ENCODE data around the gene BCO2.

GRCh38 chr11:112150517-112150916 lies 24.8 kb upstream of the BCO2 start:
- TF ChIP-seq CTCF (IDR thresholded peaks at IDR 0.05): no peak
- no peak for TF ChIP-seq POLR2A (IDR thresholded peaks at IDR 0.05)
